ENCODE results near the gene SGMS1.

- no peak for TF ChIP-seq CTCF (IDR thresholded peaks at IDR 0.05)
- no peak for TF ChIP-seq ZFX (IDR thresholded peaks at IDR 0.05; ENCODE audit: borderline replicate concordance)
Observed at GRCh38 chr10:50560370-50560769, 63.4 kb downstream of the SGMS1 start.
